ENCODE results near the gene DNAH9.
A peak's percentile ranks its signal among the peaks of the same experiment; 100 is the strongest.

GRCh38 chr17:11880714-11881113 is 282.4 kb downstream of the DNAH9 start:
- TF ChIP-seq, protein P1, sequence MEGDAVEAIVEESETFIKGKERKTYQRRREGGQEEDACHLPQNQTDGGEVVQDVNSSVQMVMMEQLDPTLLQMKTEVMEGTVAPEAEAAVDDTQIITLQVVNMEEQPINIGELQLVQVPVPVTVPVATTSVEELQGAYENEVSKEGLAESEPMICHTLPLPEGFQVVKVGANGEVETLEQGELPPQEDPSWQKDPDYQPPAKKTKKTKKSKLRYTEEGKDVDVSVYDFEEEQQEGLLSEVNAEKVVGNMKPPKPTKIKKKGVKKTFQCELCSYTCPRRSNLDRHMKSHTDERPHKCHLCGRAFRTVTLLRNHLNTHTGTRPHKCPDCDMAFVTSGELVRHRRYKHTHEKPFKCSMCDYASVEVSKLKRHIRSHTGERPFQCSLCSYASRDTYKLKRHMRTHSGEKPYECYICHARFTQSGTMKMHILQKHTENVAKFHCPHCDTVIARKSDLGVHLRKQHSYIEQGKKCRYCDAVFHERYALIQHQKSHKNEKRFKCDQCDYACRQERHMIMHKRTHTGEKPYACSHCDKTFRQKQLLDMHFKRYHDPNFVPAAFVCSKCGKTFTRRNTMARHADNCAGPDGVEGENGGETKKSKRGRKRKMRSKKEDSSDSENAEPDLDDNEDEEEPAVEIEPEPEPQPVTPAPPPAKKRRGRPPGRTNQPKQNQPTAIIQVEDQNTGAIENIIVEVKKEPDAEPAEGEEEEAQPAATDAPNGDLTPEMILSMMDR (IDR thresholded peaks at IDR 0.05; ENCODE audit: low read depth, low read length): peak; percentile 52
- TF ChIP-seq EZH2phosphoT487 (IDR thresholded peaks at IDR 0.05; ENCODE audit: low read depth): no peak

All from OCI-LY3 (cell line).